ENCODE measurements around the gene AQR. TPM values are rescaled to one million over a fixed set of nuclear protein-coding genes. Genes with fewer than 3 reads are reported as not detected.

Gene AQR
- total and polyA plus RNA-seq, 8 donors = 4.9 to 15.7 (median 8.1) TPM

DNA sequence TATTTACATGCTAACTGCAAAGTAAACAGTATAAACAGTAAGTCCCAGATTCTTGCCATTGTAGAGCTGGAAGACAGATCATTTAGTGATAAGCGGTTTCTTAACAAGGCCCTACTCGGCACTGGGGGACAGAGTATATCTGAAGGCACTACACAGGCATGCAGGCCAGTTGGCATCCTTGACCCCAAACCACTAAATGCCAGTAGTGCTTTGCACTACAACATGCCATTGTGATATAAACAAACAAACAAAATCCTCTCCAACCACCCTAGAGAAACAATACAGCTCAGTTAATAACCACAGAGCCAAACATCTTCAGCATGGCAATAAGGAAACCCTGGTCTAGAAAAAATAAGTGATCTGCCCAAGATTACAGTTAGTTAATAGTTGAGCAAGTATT lies 5.3 kb downstream of the AQR start:
- Histone ChIP-seq H3K9me3 (no peaks in the 10 kb centered on the region), H3K27me3 (no peaks in the 10 kb centered on the region), H3K36me3 (no peaks in the 10 kb centered on the region), H3K4me1 (peaks cover 0 to 15% (median 14%) of the 10 kb centered on the region in 3 donors), H3K27ac (no peak overlapping the region), H3K4me3 (no peak overlapping the region)
- intact Hi-C loops (cut with DNase I) = no loop called here
- DNase-seq (no peak), FAIRE-seq (no peak), ATAC-seq (no peak)
- WGBS, 2 donors = 68 to 69% methylated on average over 2 of the region's 2 CpGs
- TF ChIP-seq, protein P1, sequence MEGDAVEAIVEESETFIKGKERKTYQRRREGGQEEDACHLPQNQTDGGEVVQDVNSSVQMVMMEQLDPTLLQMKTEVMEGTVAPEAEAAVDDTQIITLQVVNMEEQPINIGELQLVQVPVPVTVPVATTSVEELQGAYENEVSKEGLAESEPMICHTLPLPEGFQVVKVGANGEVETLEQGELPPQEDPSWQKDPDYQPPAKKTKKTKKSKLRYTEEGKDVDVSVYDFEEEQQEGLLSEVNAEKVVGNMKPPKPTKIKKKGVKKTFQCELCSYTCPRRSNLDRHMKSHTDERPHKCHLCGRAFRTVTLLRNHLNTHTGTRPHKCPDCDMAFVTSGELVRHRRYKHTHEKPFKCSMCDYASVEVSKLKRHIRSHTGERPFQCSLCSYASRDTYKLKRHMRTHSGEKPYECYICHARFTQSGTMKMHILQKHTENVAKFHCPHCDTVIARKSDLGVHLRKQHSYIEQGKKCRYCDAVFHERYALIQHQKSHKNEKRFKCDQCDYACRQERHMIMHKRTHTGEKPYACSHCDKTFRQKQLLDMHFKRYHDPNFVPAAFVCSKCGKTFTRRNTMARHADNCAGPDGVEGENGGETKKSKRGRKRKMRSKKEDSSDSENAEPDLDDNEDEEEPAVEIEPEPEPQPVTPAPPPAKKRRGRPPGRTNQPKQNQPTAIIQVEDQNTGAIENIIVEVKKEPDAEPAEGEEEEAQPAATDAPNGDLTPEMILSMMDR (IDR thresholded peaks at IDR 0.05) = no peak

DNA sequence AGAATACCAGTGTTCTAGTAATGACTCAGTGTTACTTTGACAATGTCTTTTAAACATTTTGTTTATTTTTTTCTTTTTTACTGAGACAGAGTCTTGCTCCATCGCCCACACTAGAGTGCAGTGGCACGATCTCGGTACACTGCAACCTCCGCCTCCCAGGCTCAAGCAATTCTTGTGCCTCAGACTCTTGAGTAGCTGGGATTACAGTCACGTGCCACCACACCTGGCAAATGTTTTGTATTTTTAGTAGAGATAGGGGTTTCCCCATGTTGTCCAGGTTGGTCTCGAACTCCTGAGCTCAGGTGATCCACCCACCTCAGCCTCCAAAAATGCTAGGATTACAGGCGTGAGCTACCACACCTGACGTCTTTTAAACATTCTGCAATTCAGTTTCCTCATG lies 15.7 kb downstream of the AQR start:
- DNase-seq = no peak
- Histone ChIP-seq H3K36me3 (peaks cover 0 to 9% (median 0%) of the 10 kb centered on the region in 3 donors), H3K27ac (no peak overlapping the region), H3K9me3 (no peaks in the 10 kb centered on the region), H3K4me1 (peaks cover 6 to 9% (median 7%) of the 10 kb centered on the region in 3 donors), H3K27me3 (no peaks in the 10 kb centered on the region), H3K4me3 (no peak overlapping the region)
- no peak for ATAC-seq
- TF ChIP-seq, protein P1 (IDR thresholded peaks at IDR 0.05) = no peak
- 71 to 74% methylated on average over 8 of the region's 8 CpGs for WGBS, 2 donors
- no peak for FAIRE-seq
- intact Hi-C loops (cut with DNase I) = no loop called here

DNA sequence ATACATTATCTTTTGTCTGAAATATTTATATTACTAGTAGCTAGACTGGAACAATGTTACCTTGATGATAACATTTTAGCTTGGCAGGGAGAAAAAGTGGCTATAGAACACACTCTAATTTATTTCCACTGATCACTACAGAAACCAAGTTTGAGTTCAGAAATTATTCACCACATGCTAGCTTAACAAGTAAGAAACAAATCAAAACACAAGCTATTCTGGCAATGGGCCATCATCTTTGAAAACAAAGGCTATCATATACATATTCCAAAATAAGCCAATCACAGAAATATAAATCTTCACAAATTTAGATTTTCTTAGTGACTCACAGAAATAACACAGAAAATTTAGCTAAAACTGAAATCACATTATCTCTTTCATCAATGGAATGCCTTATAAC lies 17.1 kb downstream of the AQR start:
- H3K27me3 ChIP-seq = no peaks in the 10 kb centered on the region
- no peak overlapping the region for H3K4me3 ChIP-seq
- peaks cover 0 to 9% (median 4%) of the 10 kb centered on the region in 3 donors for H3K36me3 ChIP-seq
- H3K4me1 ChIP-seq = peaks cover 6 to 9% (median 7%) of the 10 kb centered on the region in 3 donors
- H3K9me3 ChIP-seq = no peaks in the 10 kb centered on the region
- DNase-seq = no peak
- TF ChIP-seq, protein P1 (IDR thresholded peaks at IDR 0.05) = no peak
- no peak for ATAC-seq
- FAIRE-seq = no peak
- no peak overlapping the region for H3K27ac ChIP-seq
- intact Hi-C loops (cut with DNase I) = no loop called here

DNA sequence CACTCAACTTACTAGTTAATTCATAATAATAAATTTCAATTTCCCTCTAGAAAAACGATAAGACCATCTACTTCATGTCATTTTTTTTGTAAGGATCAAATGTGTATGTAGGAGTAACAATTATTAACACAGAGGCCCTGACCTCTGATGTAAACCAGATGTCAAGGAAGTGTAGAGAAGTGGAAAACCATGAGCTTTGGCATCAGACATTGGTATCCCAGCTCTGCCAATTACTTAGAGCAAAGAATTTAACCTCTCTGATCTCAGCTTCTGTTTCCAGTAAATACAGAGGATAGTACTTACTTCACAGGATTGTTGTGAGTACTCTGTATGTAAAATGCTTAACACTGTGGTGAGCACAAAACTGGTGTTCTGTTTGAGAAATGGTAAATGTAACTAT lies 17.5 kb downstream of the AQR start:
- Histone ChIP-seq H3K27ac (no peak overlapping the region), H3K4me3 (no peak overlapping the region), H3K36me3 (peaks cover 0 to 9% (median 4%) of the 10 kb centered on the region in 3 donors), H3K9me3 (no peaks in the 10 kb centered on the region), H3K4me1 (peaks cover 6 to 7% (median 7%) of the 10 kb centered on the region in 3 donors), H3K27me3 (no peaks in the 10 kb centered on the region)
- FAIRE-seq (no peak), ATAC-seq (no peak), DNase-seq (no peak)
- TF ChIP-seq, protein P1 (IDR thresholded peaks at IDR 0.05) = no peak
- 15 to 18% methylated on average over 1 of the region's 1 CpG for WGBS, 2 donors
- intact Hi-C loops (cut with DNase I) = no loop called here

DNA sequence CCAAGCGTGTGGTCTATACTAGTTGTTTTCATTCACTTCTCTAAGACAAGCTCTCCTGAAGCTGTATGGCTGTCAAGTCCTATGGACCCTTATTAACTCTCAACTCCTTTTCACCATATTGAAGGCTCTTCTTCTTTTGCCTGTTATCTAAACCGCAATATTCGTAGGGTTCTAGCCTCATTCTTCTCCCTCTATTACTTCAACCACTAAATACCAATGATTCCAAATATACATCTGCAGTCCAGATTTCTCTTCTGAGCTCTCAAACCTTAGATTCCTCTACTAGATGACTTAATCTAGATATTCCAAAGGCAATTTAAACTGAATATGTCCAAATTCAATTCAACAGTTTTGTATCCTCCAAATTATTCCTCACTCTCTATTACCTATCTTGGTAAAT lies 24.6 kb downstream of the AQR start:
- intact Hi-C loops (cut with DNase I) = no loop called here
- no peak for ATAC-seq
- Histone ChIP-seq H3K36me3 (peaks cover 0 to 15% (median 4%) of the 10 kb centered on the region in 3 donors), H3K27ac (no peak overlapping the region), H3K9me3 (no peaks in the 10 kb centered on the region), H3K4me1 (no peaks in the 10 kb centered on the region), H3K27me3 (no peaks in the 10 kb centered on the region), H3K4me3 (no peak overlapping the region)
- no peak for FAIRE-seq
- WGBS, 2 donors = 92 to 93% methylated on average over 3 of the region's 3 CpGs
- TF ChIP-seq, protein P1 (IDR thresholded peaks at IDR 0.05) = no peak
- DNase-seq = no peak

Measured in pancreas (tissue), 10 donors.